Adipose tissue (tissue), 3 donors: Measurements from ENCODE around the gene MTSS2. TPM values are rescaled to one million over a fixed set of nuclear protein-coding genes. Genes with fewer than 3 reads are reported as not detected.

ENCODE experiments used
- H3K27ac ChIP-seq: one replicate; pipeline ENCODE4 v1.5.1; 2013; ENCODE audit warnings: low read depth, low read length
- WGBS, 3 donors: extraction: QIAGEN DNeasy Blood & Tissue Kit; methylation state at CpG; one replicate each; pipeline ENCODE4 v1.1.7; 2013; 5-methylcytosine and 5-hydroxymethylcytosine counted together
- polyA plus RNA-seq, 3 donors: library from polyadenylated mRNA; stranded (reverse); fragments of 200-250 nt; gene quantifications; one replicate each; pipeline ENCODE4 v1.2.3, GENCODE V29; 2013
- donor health status: healthy with polysubstance abuse.
- donor health status: Bipolar disorder and iron deficiency.
- donor health status: healthy.

Gene MTSS2
- polyA plus RNA-seq, 3 donors: 9.4 to 36.6 (median 32.7) TPM

DNA sequence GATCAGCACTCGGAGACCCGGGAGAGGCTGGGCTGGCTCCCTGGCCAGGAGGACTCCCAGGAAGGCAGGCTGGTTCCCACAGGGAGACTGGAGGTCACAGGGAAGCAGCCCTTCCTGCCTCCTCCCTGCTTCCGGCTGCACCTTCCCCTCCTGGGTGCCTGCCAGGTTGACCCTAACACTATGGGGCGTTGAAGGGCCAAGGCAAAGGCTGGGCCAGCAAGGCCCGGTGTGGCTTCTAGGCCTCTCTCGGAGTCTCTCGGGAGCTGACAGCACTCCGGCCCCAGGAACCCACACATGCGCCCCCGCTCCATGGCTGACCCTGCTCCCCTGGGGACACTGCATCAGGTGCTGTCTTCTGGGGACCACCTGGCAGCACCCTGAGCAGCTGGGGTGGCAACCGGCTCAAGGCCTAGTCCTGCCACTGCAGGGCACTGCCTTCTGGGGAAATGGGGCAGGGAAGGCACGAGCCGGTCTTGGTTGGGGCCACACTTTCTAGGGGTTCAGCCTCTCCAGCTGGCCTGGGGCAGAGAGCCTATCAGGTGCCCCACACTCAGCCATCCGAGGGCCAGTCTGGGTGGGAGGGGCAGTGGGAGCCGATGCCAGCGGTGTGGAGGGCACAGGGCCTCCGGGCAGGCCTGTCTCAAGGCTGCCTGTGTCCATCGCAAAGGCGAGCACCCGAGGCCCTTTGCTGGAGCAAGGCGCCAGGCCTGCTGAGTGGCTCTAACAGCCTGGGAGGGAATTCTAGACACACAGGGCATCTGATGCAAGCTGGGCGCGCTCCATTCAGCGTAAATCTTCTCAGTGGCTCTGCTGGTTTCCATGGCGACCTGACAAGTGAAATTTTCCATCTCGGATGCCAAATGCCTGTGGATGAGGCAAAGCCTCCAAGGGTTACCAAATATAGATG, 5.6 kb upstream of the MTSS2 start:
- H3K27ac ChIP-seq: peak overlapping the region; percentile 60
- WGBS, 3 donors: 79 to 92% (median 84%) methylated on average over 25 to 26 of the region's 26 CpGs

DNA sequence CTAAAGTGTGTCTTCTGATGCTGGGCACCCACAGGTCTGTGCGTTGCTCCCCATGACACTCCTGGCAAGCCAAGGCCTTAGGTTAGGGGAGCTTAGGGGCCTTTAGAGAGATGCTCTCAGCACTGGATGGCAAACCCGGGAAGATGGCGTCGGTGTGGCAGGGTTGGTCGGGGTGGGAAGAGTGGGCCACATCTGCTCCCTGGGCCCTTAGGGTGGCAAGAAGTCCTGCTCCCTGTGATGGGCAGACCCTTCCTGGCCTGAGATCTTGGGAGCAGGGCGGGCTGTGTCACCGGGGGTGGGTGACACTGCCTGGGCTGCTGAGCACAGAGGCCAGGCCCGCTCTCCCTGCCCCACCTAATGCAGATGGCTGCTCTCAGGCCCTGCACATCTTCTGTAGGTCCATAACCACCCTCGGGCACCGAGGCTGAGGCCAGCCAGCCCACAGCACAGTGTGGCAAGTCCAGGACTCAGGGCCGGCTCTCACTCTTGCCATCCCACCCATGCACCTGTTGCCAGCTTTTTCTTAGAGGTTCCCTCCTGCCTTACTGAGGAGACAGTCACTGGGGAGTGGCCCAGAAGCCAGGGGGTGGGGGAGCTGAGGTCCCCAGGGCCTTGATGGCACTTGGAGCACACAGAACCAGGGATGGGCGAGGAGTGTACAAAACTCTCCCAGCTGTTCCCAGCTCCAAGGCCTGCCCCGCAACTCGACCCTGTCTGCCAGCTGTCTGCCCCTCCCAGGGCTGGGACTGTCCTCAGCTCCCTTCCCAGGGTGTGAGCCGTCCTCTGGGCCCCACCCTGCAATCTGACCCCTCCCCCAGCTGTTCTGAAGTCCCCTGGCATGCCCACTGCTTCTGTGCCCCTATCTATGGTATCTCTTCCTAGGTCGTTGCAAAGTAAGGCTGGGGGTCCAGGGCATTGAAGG, 4.4 kb upstream of the MTSS2 start:
- 85 to 90% (median 88%) methylated on average over 14 to 16 of the region's 16 CpGs for WGBS, 3 donors
- H3K27ac ChIP-seq: no peak overlapping the region

DNA sequence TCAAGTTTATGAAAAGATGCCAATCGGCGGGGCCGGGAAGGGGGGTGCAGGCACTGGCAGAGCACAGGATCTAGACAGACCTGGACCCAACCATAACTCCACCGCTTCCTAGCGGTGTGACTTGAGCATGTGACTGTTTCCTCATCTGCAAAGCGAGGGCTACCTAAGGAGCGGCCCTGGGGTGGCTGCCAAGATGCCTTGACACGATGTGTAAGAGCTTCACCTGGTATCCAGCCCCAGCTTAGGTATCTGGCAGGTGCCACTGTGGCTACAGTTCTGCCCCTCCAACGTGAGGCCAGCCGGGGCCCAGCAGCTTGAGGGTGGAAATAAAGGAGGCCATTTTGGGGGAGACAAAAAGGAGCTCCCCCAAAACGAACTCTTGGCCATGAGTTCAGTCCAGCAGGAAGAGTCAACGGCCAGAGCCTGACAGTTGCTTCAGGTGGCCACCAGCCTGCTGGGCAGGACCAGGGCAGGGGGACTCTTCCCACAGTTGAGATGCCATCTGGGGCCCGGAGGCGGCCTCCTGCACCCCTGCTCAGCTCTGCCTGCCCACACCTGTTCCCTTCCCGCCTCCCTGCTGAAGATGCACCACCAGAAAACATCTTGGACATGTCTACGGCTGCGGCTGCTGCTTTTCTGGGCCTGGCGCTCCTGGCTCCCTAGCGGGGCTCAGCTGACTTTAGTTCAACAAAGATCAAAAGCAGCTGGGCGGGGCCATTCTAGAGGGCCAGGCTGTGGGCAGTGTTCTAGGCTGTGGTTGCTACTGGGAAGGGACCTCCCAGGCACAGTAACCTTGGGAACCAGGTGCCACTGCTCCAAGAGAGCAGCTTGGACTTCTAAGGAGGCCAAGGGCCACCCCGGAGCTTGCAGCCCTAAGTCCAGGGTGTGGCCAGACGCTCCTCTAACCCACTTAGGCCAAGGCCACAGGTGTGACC, 3.4 kb upstream of the MTSS2 start:
- 79 to 90% (median 89%) methylated on average over 22 of the region's 22 CpGs for WGBS, 3 donors
- no peak overlapping the region for H3K27ac ChIP-seq

DNA sequence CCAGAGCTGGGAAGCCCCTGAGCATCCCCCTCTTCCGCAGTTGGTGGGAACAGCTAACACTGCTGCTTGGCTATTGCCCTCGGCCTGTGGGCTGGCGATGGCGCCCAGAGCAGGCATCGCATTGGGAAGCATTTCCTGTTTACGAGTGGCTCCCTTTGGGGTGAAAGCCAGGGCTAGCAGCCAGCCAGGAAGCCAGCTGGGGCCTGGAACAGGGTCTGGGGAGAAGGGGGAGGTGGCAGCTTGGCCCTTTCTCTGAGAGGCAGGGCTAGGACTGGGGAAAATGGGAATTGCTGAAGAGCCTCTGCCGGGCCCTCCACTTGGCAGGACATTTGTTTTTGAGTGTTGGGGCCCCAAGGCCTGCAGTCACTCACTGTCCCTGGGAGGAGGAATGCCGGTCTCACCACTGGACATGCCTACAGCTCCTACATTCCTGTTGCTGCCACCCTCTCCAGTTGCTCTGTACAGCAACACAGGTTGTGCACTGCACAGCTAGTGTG, 2.4 kb upstream of the MTSS2 start:
- peak overlapping the region; percentile 26 for H3K27ac ChIP-seq
- 37 to 55% (median 51%) methylated on average over 8 of the region's 8 CpGs for WGBS, 3 donors

DNA sequence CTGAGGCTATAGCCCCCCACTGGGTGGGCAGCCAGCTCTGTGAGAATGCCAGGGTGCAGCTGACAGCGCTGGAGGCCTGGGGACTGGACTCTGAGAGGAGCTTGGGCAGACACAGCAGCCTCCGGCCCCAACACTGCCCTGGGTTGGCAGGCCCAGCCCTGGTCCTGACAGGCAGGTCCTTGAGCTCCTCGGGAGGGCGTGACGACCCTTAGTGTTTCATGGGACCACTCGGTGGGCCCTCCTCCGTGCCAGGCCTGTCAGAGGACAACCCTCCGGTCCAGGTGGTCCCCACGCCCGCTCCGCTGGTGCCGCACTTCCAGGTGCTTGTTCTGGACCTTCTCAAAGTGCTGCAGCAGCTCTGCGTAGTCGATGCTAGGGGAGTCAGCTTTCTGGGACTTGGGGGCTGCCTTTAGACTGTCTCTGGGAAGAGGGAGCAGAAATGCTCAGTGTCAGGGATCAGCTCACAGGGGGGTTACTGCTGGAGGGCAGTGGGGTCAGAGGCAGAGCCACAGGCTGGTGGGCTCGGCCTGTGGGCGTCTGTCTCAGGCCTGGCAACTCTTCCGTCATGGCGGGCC, 1.9 kb upstream of the MTSS2 start:
- peak overlapping the region; percentile 26 for H3K27ac ChIP-seq
- WGBS, 3 donors: 80 to 85% (median 84%) methylated on average over 17 to 18 of the region's 18 CpGs

DNA sequence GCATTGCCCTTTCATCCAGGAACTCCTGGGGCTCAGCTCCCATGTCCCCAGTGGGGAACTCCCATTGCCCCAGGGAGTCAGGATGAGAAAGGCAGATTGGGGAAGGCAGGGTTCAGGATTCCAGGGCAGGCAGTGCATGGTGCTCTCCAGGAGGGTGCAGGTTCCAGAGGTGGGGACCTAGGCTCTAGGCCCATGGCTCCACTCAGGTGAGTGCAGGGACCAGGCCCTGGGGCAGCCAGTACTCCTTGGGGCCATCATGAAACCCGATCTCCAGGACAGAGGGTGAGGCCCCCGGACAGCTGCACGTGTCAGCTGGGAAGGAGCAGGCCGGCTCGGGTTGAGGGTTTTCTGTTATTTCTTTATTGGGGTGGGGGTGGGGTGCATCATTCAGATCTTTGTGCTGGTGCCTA, 1.3 kb upstream of the MTSS2 start:
- H3K27ac ChIP-seq: no peak overlapping the region
- 53 to 72% (median 70%) methylated on average over 5 of the region's 5 CpGs for WGBS, 3 donors

DNA sequence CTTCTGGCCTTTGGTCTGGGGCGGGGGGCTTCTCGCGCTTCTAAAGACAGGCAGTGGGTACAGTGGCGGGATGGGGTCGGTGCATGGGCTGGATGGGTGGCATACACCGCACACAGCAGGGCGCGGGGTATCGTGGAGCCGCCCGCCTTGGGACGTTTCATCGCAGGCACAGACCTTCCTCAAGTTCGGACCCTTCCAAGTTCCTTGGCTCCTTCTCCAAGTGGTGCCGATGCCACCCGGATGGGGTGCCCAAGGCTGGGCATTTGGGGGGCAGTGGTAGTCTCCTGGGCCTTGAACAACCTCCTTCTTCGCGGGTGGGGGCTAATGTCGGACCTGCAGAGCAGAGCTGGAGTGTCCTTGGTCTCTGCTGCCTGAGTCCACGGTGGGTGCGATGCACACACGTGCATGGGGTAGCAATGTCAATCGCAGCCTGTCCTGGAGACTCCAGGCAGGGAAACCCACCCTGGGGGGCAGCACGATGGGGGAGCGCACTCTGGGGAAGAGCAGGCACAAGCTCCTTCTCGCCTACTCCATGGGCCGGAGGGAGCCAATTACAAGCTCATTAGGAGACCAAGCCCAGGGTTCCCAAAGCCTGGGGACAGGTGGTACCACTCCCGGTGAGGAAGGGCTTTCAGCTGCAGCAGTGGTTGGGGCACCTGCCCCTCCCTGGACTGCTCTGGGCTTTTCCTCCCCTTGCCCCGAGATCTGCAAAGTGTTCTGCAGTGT, 686 bp upstream of the MTSS2 start:
- no peak overlapping the region for H3K27ac ChIP-seq
- 55 to 59% (median 59%) methylated on average over 24 to 29 of the region's 29 CpGs for WGBS, 3 donors

DNA sequence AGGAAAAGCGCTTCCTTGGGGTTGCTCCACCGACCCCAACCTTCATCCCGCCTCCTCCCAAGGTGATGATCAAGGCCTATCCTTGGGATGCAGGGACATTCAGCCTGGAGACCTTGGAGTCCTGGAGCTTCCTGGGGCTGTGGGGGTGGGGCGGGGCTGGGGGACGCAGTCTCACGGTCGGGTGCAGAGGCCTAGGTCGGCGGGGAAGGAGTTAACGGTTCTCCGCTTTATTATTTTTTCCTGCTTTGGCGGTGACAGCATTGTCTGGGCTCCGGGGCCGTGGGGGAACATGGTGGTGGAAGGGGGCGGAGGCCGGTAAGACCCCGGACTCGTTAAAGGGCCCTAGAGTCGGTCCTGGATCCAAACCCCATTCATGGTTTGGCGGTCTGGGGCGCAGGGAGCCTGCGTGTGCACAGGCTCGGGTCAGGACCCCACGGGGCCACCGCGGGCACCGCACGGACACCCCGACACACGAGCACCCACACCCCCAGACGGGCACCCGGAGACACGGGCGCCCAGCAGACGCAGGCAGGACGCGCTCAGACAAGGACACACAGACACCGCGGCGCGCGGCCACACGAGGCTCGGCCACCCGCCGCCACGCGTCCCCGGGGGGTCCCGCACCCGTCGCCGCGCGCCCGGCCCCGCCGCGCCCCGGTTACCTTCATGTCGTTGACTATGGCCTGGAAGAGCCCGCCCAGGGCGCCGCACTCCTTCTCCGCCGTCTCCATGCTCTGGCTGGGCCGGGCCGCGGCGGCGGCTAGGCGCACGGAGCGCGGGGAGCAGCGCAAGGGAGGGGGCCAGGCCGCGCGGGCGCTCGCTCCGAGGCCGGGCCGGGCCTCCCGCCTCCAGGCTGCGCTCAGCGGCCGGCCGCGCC, 554 bp downstream of the MTSS2 start:
- 2 to 3% (median 3%) methylated on average over 65 to 90 of the region's 90 CpGs for WGBS, 3 donors

DNA sequence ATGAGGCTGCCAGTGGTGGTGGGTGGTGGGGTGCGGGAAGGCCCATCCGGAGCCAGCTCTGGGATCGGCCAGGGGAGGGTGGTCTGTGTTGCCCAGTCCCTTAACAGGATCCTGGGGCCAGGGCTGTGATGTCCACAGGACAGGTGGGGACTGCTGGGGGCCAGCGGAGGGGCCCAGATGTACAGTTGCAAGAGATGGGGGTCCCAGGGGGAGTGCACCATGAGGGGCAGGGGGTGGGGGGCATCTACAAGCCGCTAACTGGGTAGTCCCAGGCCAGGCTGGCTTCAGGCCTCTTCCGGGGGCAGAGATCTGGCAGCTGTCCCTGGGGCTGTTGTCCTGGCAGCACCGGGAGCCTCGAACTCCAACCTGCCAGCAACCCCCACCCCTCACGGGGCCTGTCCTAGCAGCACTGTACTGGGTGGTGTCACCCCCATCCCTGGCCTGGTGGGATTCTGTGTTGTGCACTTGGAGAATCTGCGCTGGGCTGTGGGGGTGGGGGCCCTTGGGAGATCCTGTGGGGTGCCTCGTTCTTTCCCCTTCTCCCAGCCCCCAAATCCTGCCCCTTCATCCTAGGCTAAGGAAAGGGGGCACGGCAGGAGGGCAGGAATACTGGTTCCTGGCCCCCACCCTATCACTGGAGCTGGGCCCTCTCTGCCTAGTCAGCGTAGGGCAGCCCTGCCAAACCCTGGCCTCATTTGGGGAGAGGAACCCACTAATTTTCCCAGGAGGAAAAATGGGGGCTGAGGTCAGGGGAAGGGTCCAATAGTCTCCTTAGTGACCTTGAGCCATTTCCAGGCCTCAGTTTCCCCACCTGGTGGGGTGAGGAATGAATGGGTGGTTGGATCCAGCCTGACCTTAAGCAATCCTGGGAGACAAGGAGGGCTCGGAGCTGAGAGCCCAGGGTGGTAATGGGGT, 1.4 kb downstream of the MTSS2 start:
- WGBS, 3 donors: 55 to 78% (median 67%) methylated on average over 12 to 14 of the region's 14 CpGs
- H3K27ac ChIP-seq: no peak overlapping the region

More for the DNA sequence above, 554 bp downstream of the MTSS2 start:
- H3K27ac ChIP-seq: no peak overlapping the region

DNA sequence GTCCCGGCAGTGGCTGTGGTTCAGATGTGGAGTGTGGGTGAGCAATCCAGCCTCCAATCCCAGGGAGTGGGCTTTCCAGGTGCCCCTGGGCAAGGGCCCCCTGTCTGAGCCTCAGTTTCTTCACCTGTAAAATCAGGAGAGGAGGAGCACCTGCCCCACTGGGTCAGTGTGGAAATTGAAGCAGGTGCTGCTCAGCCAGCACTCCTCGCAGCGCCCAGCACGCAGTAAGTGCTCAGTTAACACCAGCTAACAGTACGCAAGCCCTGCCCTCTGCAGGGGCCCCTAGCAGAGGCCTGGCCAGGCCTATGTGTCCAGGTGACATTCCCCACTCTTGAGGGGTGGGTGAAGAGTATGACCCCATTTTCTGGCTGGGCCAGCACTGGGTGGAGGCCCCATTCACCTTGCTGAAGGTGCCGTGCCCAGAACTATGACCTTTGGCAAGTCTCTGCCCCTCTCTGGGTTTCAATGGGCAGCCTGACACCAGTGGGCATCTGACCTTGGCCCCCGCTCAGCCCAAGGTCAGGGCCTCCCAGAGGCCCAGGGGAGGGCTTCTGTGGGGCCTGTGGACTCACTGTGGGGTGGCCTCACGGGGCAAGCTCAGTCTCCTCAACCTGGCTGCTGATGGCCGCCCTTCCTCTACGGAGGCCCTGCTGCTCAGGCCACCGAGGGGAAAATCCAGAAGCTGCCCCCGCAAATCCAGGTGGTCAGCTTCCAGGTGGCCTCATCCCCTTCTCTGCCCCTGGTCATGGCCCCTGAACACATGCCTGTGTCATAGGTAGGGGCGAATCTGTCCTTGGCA, 2.5 kb downstream of the MTSS2 start:
- 91 to 94% (median 94%) methylated on average over 12 to 13 of the region's 13 CpGs for WGBS, 3 donors

DNA sequence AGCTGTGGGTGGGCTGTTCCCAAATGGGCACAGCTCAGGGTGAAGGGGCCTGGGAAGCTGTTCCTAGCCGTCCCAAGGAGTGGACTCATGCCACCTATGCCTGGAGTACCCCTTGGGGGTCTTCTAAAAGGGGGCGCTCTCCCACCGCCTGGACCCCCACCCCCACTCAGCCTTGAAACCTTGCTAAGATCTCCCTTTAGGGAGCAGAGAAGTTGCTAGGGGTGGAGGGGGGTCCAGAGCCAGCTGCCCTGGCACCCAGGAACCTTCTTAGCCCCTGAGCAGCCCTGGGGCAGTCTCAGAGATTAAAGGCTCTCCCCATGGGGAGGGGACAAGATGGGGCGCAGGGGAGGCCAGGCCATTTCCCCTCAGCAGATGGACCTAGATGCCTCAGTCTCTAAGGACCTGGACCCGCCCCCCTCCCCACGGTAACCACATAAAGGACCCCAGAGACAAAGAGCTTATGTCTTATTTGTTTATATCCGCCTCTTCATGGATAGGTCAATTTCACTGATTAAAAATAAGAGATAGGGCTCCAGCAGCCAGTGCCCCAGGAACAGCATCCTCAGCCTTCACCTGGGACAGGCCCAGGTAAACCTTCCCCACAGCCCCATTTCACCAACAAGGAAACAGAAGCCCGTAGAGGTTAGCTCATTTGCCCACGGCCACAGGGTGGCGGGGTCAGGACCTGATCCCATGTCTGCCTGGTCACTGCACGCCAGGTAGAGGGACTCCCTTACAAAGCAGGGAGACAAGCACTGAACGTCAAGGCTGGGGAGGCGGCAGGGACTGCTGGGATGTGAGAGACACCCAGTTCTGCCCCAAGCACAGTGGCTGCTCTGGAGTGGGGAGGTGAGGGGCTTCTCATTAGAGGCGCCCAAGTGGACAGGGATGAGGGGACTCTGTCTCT, 3.4 kb downstream of the MTSS2 start:
- no peak overlapping the region for H3K27ac ChIP-seq
- WGBS, 3 donors: 75 to 84% (median 76%) methylated on average over 14 of the region's 14 CpGs

More for the DNA sequence above, 2.5 kb downstream of the MTSS2 start:
- no peak overlapping the region for H3K27ac ChIP-seq

DNA sequence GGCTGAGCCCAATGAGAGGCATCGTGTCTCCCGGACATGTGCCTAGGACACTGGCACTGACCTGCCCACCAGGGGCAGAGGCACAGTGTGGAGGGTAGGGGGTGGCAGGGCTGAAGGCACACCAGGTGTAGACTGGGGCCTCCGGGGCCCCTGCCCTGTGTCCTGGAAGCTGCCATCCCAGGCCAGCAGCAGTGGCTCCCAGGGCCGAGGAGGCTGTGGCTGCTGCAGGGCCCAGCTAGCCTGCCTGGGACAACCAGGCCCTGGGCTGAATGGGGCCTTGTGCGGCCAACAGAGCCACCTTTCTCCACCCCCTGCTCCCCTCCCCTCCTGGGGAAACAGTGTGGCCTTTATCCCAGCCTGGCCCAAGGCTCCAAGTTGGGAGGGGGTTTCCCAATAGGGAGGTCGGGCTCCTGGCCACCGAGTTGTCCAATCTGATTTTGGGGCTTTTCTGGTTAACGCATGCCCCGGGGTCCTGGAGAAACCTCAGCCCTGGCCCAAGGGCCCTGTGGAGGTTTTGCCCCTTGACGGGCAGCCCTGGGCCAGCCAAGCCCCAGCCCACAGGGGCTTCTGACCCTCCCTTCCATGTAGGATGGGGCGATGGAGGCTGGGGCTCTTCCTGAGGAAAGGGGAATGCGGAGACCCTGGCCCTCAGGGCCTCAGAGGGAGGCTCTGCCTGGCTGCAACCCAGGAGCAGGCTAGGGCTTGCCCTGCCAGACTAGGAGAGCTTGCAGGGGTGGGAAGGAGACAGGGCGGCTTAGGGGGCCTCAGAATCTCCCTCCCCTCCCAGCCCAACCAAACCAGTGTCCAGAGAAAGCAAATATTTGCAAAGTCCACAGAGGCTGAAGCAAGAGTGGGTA, 4.2 kb downstream of the MTSS2 start:
- 59 to 78% (median 70%) methylated on average over 13 of the region's 13 CpGs for WGBS, 3 donors
- peak overlapping the region; percentile 2 for H3K27ac ChIP-seq
